Stimulated activated naive CD4-positive, alpha-beta T cell treated with Interleukin-2 at 50 U/mL for 16 hours (primary cell): ENCODE measurements around the gene MBNL1.
"Not testable (repeated sequence)": the region's sequence is repeated elsewhere in the genome, so short reads cannot be mapped to it uniquely, and the experiment has no call there.

Experiments
- DNase-seq: peaks from one replicate; lab custom pipeline; 2025; lab: John Stamatoyannopoulos, UW

Gene MBNL1

DNA sequence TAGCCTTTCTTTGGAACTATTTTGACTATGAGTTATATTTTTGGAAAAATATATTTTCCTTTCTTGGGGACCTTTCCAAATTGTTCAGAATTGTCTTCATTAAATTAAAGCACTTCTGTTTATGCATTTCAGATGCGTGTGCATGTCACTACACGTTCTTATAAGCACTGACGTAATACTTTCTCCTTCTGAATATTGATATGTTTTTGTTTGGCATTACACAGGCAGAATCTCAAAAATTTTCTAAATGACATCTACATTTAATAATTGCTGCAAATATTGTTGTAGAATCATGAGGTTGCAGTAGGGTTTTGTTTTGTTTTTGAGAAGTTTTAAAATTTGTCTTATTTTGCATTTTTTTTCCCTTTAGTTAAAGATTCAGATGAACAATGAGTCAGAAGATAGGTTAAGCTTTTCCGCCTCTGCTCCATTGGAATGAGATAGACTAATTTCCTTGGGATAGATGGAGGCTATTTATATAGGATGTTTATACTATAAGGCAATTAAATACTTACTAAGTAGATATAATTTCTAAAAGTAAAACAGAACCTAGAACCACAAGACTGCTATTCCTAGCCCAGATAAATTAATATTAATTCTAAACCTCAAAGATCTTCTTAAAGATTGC, 110.8 kb downstream of the MBNL1 start:
- DNase-seq, result no peak

DNA sequence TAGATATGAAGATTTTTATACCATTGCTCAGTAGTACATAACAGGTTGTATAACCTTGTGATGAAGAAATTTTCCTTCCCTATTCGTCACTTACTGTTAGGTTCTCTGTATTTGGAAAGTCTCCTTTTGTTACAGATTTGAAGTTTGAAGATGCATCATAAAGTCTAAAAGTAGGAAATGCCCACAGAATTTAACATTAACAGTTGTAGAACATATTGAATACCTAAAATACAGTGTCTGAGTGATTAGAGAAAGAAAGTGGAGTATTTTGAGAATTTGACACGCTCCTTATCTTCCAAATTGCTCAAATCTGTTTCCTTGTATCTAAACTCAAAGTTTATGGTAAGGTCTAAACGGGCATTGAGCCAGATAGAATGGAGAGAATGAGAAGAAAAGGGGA, 111.3 kb downstream of the MBNL1 start:
- DNase-seq, result no peak

DNA sequence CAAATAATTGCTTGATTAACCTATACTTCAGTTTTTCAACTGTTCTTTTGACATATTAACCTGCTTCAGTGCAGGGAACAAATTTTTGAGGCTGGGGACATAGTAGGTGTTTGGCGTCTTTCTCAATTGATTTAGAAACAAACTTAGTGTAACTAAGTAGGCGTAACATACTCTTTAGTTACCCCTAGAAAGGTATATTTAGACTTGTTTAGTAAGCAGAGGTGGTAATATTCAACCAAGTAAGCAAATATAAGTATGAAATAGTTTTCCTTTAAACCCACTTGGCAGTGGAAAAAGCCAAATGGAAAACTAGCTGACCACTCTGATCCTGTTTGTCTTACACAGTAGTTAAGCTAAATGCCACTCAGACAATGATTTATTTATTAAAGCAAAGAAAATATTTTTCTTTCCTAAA, 113.2 kb downstream of the MBNL1 start:
- no peak for DNase-seq

DNA sequence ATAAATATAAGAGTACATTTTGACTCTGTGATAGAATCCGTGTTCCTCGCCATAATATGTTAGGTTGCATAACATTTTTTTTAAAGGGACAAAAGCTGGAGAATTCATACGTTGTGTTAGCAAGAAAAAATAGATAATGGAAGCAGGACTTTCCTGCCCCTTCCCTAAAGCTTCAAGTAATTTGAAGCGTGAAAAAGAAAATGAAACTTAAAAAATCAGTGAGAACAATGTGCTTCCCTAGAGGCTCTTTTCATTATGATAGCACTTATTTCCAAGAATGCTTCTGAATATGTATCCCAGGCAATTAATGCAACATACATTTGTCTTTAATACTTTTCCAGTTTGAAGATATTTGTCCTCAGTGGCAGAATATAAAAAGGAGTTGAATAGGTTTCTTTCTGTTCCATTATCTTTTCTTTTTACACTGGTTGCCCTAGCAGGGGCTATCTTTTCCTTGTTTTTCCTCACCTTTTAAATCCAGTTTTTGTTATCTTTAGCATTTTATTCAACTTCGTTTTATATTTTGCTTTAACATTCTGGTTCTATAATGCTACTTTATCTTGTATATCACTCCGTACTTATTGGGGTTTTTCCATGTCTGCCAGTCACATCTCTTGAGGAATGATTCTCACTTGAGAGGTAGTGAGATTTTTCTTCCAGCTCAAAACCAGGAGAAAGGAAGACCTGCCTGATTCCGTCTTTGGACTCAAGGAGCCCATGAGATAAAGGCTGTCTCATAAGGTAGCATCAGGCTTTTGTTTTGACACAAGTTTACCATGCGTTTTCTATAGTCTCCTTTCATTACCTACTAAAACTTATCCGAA, 113.8 kb downstream of the MBNL1 start:
- no peak for DNase-seq

DNA sequence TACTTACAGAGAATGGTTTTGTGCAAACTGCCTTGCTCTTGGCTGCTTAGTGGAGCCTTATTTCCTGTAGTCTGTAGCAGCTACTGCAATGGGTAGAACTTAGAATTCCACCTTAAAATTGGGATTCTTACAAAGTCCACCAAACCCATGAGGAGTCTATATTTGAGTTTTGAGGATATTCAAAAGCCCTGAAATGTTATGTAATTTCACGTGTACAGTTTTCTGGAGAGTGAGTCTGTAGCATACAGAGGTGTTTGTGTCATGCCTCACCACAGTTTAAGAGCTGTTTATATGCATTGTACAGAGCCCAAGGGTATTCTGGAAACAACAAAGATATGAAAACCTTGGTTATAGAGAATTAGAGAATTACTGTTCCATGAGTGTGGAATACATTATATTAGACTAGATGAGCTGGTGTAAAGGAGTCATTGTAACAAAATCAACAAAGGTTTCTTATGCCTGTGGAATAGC, 114.4 kb downstream of the MBNL1 start:
- no peak for DNase-seq

DNA sequence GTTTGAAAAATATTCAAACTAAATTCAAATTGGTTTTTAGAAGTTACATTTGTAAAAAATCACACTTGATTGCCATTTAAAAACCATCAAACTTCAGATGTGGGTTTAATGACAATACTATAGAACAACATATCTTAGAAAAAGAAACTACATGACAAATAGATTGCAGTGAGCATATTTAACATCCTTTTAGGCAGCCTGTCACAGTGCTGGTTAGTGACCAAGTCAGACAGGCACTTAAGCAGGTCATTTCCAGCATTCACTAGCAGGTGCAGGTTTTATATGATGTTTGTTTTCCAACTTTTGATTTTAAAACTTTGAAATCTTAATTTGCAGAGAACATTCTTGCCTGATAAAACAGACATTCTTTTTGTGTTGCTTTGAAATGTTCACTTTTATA, 115.7 kb downstream of the MBNL1 start:
- DNase-seq, result no peak

DNA sequence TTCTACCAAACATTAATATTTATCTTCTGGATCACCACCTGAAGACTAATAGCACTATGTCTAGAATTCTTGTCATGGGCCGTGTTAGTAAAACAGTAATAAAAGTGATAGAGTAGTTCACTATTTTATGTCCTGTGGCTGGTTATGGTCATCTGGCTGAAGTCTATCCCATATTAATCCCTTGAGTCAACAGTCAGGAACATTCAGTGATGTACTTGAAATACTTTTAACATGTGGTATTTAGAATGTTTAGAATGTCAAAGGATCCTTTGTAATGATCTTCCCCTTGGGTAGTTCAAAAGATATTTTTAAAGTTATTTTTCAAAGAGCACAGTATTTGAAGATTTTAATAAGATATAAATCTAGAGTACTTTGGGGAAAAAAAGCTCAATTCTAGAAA, 117.0 kb downstream of the MBNL1 start:
- DNase-seq, result no peak

DNA sequence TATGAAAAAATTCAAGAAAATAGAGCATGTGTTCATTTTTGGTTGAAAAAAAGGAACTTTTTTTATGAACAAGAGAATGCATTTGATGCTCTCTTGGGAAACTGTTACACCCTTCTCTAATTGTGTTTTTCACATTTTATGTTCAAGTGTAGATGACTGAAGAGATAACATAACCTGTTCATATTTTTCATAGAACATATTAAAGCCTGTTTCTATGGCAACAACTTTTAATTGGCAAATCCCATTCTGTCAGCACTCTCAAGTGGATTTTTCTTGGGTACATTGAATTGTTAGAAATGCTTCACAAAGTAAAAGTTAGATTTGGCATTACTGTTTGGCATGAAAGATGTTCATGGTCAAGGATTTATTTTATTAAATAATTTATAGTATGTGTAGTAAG, 117.5 kb downstream of the MBNL1 start:
- DNase-seq, result no peak

DNA sequence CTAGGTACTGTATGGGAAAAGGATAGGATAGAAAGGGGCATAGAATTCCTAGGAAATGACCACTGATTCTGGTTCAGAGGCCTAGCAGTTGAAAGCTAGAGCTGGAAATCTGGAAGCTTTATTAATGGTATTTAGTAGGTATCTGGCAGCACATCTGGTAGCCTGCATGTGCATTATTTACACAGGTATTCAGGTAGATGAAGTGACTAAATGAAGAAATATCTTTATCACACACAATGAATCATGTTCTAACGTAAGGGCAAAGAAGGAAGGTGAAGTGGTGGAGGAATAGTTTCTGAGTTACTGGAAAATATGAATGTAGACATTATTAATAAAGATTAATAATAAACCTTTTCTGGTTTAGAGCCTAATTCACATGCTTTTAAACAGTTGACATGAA, 119.9 kb downstream of the MBNL1 start:
- DNase-seq, result no peak

DNA sequence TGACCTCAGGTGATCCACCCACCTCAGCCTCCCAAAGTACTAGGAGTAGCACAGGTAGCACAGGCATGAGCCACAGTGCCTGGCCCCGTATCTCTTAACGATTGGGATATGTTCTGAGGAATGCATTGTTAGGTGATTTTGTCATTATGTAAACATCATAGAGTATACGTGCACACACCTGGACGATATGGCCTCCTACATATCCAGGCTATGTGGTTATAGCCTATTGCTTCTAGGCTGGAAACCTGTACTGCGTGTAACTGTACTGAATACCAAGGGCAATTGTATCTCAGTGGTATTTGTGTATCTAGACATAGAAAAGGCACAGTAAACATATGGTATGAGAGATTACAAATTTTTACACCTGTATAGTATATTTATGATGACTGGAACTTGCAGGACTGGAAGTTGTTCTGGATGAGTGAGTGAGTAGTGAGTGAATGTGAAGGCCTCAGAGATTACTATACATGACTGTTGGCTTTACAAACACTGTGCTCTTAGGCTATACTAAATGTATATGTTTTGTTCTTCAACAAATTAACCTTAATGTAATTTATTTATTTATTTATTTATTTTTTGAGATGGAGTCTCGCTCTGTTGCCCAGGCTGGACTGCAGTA, 120.7 kb downstream of the MBNL1 start:
- no peak for DNase-seq

DNA sequence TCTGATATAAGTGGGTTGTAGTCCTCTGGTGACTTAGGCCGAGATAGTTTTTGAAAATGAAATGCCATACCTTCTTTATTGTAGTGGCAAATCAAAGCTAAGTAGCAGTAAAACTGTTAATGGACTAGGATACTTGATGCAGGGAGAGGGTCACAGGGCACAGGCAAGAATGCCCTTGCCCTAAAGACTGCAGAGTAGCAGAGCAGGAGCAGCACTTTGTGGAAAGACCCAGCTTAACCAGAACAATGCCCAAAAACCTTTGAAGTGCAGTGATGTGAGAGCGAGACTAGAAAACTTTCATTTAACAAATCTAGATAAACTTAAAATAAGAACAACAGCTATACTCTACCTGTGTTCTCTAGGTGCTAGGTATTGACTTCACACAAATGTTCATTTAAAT, 121.9 kb downstream of the MBNL1 start:
- DNase-seq, result no peak

DNA sequence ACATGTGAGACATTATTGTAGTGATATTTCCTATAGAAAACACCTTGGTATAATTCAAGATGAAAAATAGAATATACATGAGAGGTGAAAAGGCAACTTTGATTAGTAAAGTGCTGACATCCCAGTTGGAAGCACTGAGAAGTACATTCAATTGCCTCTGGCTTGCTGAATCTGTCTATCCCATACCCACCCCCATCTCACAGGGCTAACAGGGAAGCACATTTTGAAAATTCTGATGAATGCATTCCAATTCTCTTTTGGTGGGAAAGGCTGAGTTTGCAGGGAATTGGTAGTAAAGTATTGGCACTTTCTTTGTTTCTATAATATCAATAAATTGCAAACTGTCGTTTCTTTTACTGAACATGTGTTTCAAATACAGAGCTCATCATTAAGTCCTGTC, 122.9 kb downstream of the MBNL1 start:
- DNase-seq, result no peak

DNA sequence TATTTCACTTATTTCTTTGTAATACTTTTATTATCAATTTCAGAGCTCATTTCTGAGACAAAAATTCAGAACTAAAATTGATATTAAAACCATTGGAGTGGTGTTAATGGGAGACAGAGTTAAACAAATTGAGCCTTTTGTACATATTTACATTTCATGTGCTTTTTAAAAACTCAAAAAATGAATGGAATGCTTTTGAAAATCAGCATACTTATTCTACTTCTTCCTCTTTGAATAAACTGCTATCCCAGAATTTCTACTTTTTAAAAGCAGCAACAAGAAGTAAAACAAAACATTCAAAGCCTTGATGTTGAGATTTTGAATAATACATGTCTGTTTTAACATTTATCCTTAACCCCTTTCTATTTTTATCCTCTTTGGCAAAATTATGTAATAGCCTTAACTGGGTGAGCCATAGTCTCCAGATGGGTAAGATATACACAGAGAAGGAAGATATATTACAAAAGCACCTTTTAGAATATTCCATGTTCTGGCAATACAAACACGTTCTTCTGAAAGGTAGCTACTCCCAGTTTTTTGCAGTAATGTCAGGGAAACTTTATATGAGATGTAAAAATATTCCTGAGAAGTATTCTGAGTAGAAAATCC, 123.6 kb downstream of the MBNL1 start:
- DNase-seq, result no peak

DNA sequence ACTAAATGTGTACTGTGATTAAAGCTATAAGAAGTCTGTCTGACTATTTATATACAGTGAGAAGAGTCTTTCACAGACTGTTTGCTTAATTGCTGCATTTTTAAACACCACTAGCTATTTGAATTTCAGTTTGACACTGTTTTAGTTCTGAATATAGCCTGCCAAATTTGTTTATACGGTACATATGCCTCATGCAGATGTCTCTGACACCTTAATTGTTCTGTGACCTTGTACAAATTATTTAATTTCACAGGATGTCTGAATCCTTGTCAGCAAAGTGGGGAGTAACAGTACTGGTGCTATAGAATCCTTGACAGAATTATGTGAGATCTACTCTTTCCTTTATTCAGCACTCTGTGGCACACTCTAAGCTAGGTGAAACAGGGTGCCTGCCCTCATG, 125.5 kb downstream of the MBNL1 start:
- DNase-seq, result no peak

DNA sequence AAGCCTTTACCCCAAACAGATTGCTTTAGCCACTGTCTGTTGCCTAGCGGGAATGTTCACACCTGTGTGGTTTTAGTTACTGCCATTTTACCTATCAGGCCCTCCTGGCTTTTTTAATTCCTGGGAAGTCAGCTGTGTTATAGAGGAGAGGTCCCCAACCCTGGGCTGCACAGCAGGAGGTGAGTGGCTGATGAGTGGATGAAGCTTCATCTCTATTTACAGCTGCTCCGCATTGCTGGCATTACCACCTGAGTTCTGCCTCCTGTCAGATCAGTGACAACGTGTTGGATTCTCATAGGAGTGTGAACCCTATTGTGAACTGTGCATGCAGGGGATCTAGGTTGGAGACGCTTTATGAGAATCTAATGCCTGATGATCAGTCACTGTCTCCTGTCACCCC, 127.0 kb downstream of the MBNL1 start:
- DNase-seq, result no peak

DNA sequence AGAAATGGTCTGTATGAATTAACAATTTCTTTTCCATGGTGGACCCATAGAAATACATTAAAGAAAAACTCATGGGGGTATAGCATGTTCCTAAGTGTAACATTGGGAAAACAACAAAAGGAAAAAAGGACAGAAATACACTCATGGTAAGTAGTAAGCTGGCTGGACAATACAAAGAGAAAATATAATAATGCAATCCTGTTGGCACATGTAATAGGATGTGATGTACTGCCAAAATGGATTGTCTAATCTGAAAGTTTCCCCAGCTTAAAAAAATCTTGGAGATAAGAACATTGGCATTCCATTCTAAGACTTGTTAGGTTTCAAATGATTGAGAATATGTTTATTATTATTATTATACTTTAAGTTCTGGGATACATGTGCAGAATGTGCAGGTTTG, 128.1 kb downstream of the MBNL1 start:
- no peak for DNase-seq

DNA sequence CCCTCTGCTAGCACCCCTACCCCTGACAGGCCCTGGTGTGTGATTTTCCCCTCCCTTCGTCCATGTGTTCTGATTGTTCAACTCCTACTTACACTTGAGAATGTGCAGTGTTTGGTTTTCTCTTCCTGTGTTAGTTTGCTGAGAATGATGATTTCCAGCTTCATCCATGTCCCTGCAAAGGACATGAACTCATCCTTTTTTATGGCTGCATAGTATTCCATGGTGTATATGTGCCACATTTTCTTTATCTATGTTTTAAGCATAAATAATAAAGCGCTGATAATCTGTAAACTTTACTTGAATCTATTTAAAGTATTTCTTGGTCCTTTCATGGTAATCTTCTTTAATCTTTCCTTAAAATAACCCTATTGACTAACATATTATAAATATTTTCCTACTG, 128.6 kb downstream of the MBNL1 start:
- not testable (repeated sequence) for DNase-seq

DNA sequence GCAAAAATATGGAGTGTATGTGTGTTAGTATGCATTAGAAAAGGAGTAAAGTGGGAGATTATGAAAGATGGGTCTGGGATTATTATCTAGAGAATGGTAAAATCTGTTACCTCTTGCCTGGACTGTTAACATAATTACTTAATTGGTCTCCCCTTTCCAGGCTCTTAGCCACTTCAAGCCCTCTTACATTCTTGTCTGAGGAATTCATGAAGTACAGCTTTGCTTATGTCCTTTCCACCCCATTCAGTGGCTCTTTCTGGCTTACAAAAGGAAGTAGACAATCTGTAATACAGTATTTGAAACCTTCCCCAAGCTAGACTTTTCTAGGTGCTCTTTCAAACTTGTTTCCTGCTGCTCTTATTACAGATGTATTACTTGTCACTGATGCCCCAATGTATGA, 129.8 kb downstream of the MBNL1 start:
- no peak for DNase-seq

DNA sequence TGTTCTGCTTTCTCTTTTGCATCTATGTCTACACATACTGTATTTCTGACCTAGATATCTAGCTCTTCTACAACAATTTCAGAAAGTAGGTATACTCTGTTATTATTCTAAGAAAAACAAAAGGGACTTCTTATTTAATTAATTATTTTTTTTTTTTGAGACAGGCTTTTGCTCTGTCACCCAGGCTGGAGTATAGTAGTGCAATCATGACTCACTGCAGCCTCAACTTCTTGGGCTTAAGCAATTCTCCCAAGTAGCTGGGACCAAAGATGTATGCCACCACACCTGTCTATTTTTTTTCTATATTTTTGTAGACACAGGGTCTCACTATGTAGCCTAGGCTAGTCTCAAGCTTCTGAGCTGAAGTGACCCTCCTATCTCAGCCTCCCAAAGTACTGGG, 130.6 kb downstream of the MBNL1 start:
- no peak for DNase-seq

DNA sequence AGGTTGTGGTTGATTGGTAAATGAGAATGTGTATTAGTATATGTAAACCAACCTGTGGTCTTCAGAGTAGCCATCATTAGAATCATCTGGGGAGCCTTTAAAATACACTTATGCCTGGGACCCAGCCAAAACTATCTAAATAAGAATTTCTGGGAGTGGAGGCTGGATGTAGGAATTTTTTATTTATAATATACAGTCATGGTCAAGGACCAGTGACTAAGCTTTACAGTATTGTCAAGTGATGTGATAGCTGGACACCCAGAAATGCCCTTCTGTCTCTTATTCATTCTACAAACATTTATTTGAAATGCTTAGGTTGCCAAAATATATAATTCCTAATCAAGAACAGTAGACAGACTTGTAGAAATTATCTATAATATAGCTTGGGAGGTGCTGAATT, 132.2 kb downstream of the MBNL1 start:
- DNase-seq, result no peak

DNA sequence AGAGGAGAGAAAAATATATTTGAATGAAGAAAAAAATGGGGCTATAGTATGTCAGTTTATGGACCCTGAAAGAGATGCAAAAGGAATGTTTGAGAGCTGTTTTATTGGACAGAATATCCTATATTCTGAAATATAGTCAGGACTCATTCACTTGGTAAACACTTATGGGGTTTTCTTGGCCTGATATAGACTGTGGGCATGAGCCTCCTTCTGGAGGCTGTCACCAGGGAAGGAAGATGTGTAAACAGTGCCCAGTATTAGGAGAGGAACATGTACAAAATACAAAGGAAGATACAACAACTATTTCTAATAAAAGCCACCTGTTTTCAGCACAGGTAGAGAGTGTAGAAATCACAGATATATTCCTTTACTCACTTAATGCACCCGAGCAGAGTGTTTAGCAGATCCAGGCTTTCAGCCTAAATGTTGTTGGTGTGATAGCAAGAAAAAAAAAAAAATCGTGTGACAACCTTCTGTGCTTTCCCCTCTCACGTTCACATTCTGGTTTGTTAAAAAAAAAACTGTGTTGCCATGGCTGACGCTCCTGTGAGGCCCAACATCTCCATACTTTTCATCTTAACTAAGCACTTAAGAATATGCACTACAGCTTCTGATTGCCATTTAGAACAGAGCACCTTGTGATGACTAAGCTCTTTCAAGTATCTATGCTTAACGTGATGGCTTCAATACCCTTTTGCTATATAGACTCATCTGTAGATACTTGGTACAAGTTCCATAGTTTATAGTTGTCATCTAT, 134.1 kb downstream of the MBNL1 start:
- no peak for DNase-seq

DNA sequence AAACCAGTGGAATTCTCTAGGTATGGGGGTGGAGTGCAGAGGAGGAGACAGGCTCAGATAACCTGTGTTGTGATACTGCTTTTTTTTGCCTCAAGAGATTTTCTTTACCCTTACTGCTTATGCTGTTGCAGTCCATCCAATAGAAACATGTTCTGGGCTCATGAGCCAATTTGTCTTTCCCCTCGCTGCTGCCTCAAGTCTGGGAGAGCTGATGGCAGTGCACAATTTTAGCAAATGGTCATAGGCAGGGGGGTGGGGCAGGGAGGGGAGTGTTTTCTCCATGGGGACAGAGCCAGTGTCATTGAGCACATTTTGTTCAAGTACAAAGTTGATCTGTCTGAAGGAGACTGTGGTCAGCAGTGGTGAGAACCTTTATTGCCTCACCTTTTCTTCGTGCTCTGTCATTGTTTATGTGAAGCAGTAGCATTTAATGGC, 134.9 kb downstream of the MBNL1 start:
- no peak for DNase-seq
